Vagina (tissue), 2 donors: Measurements from ENCODE around the gene TXLNA.

Source experiments
- CTCF ChIP-seq, 3 experiments: fragments of 450-650 bp in 2 of 3; fragments of 200-600 bp in 1 of 3; sonication (generic) in 1 of 3; IDR thresholded peaks; one replicate each; pipeline ENCODE4 v1.5.1; 2017 to 2019; ENCODE audit warnings: antibody characterized with exemption in 3 of 3, mild to moderate bottlenecking in 2 of 3, moderate library complexity in 2 of 3
- POLR2A ChIP-seq, 2 donors: fragments of 450-650 bp; IDR thresholded peaks; one replicate each; pipeline ENCODE4 v1.6.1; 2017; ENCODE audit warnings: antibody characterized with exemption in 2 of 2, mild to moderate bottlenecking in 2 of 2, moderate library complexity in 2 of 2

- TF ChIP-seq CTCF (IDR thresholded peaks at IDR 0.05) = no peak
- TF ChIP-seq POLR2A (IDR thresholded peaks at IDR 0.05) = no peak
Measured at GRCh38 chr1:32198237-32199042, 19.0 kb downstream of the TXLNA start.
